ENCODE results near the gene EMC10. TPM values are rescaled to one million over a fixed set of nuclear protein-coding genes. Genes with fewer than 3 reads are reported as not detected.
A peak's percentile ranks its signal among the peaks of the same experiment; 100 is the strongest.

Gene EMC10
- total RNA-seq, 2 experiments from 2014 or later: 39.1 to 44.4 TPM

DNA sequence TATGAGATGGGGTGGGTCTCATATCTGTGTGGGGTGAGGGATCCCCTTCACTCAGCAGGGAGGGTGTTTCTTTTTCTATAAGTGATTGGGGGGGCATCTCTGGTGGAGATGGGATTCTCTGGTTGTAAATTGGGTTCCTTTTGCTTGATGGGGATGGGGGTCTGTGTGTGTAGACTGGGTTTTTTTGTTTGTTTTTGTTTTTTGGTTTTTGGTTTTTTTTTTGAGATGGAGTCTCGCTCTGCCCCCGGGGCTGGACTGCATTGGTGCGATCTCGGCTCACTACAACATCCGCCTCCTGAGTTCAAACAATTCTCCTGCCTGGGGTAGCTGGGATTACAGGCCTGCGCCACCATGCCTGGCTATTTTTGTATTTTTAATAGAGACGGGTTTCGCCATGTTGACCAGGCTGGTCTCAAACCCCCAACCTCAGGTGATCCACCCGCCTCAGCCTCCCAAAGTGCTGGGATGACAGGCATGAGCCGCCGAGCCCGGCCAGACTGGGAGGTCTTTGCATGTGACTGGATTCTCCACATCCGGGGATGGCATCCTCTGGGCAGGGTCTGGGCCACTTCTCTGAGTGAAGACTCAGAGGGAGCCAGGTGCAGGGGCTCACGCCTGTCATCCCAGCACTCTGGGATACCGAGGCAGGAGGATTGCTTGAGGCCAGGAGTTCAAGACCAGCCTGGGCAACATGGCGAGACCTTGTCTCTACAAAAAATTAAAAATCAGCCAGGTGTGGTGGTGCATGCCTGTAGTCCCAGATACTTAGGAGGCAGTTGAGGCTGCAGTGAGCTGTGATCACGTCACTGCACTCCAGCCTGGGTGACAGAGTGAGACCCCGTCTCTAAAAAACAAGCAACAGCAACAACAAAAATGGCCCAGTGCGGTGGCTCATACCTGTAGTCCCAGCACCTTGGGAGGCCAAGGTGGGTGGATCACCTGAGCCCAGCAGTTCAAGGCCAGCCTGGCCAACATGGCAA is 42.8 kb upstream of the EMC10 start:
- Histone ChIP-seq H3K36me3 (ENCODE audit: insufficient read depth, low read length) (peaks cover 11% of the 10 kb centered on the region), H3K9me2 (ENCODE audit: insufficient read depth, low read length) (no peaks in the 10 kb centered on the region), H3K9me3 (ENCODE audit: low read length) (no peaks in the 10 kb centered on the region), H2AFZ (ENCODE audit: low read length) (peak overlapping the region; percentile 45; the same call in 1 of the 2 replicates), H3K79me2 (ENCODE audit: insufficient read depth, low read depth, low read length) (no peaks in the 10 kb centered on the region), H4K20me1 (ENCODE audit: insufficient read depth, low read length) (no peaks in the 10 kb centered on the region), H3K4me2 (ENCODE audit: low read length) (peak overlapping the region; percentile 96), H3K4me1 (ENCODE audit: insufficient read depth, low read length, poor library complexity, severe bottlenecking) (peaks cover 81% of the 10 kb centered on the region), H3K4me3 (ENCODE audit: low read depth, low read length, poor library complexity, severe bottlenecking) (peak overlapping the region; percentile 68), H3K27ac (ENCODE audit: low read depth, low read length, poor library complexity, severe bottlenecking) (peak overlapping the region; percentile 87)
- no peak for TF ChIP-seq CTCF (conservative IDR thresholded peaks at IDR 0.05; ENCODE audit: low read length)
- TF ChIP-seq EZH2phosphoT487 (IDR thresholded peaks at IDR 0.05; ENCODE audit: borderline replicate concordance, low read depth, low read length): no peak
- intact Hi-C loops (cut with micrococcal nuclease; ENCODE audit: unreplicated experiment): loop anchor here (1.0 kb wide), 2 partner anchors 18 to 28 kb away; no protein-coding TSS in a partner anchor
- CTCF ChIA-PET (ENCODE audit: unreplicated experiment): no interaction called here
- POLR2A ChIA-PET: no interaction called here
- DNase-seq (ENCODE audit: low spot score): peak; percentile 55
- BruUV-seq (replicated peaks): no TSS peak

DNA sequence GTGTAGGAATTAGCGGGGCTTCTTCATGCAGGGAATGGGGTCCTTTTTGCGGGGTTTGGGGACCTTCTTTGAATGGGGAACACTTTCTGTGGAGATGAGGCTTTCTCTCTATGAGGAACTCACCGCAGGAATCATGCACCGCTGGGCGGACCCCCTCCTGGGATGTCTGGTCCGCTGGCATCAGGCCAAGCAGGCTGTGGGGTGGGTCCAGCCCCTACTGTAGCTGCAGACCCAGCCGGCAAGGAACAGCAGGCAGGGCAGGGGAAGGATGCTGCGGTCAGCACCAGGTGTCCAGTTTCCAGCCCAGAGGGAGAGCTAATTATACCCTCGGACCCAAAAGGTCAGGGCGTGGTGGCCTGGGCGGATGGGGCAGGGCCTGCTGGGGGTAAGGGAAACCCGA is 41.8 kb upstream of the EMC10 start:
- TF ChIP-seq CTCF (conservative IDR thresholded peaks at IDR 0.05; ENCODE audit: low read length): no peak
- TF ChIP-seq EZH2phosphoT487 (IDR thresholded peaks at IDR 0.05; ENCODE audit: borderline replicate concordance, low read depth, low read length): no peak
- DNase-seq (ENCODE audit: low spot score): peak; percentile 94
- intact Hi-C loops (cut with micrococcal nuclease; ENCODE audit: unreplicated experiment): loop anchor here (1.0 kb wide), 2 partner anchors 19 to 27 kb away; no protein-coding TSS in a partner anchor
- Histone ChIP-seq H4K20me1 (ENCODE audit: insufficient read depth, low read length) (no peaks in the 10 kb centered on the region), H3K9me3 (ENCODE audit: low read length) (no peaks in the 10 kb centered on the region), H3K27ac (ENCODE audit: low read depth, low read length, poor library complexity, severe bottlenecking) (peak overlapping the region; percentile 87), H3K9me2 (ENCODE audit: insufficient read depth, low read length) (no peaks in the 10 kb centered on the region), H2AFZ (ENCODE audit: low read length) (no peak overlapping the region), H3K36me3 (ENCODE audit: insufficient read depth, low read length) (0 out of 2 replicates have a peak, but pooled peaks cover under 1% of the 10 kb centered on the region), H3K79me2 (ENCODE audit: insufficient read depth, low read depth, low read length) (no peaks in the 10 kb centered on the region), H3K4me2 (ENCODE audit: low read length) (peak overlapping the region; percentile 96), H3K4me3 (ENCODE audit: low read depth, low read length, poor library complexity, severe bottlenecking) (peak overlapping the region; percentile 68), H3K4me1 (ENCODE audit: insufficient read depth, low read length, poor library complexity, severe bottlenecking) (peaks cover 70% of the 10 kb centered on the region)
- POLR2A ChIA-PET: no interaction called here
- BruUV-seq (replicated peaks): no TSS peak
- CTCF ChIA-PET (ENCODE audit: unreplicated experiment): no interaction called here

GRCh38 chr19:50435221-50435620 is 41.1 kb upstream of the EMC10 start:
- no peak for DNase-seq (ENCODE audit: low spot score)
- Histone ChIP-seq H3K4me2 (ENCODE audit: low read length) (peak overlapping the region; percentile 96), H3K27ac (ENCODE audit: low read depth, low read length, poor library complexity, severe bottlenecking) (peak overlapping the region; percentile 87), H3K4me3 (ENCODE audit: low read depth, low read length, poor library complexity, severe bottlenecking) (peak overlapping the region; percentile 68), H3K79me2 (ENCODE audit: insufficient read depth, low read depth, low read length) (no peaks in the 10 kb centered on the region), H3K9me2 (ENCODE audit: insufficient read depth, low read length) (no peaks in the 10 kb centered on the region), H4K20me1 (ENCODE audit: insufficient read depth, low read length) (no peaks in the 10 kb centered on the region), H3K36me3 (ENCODE audit: insufficient read depth, low read length) (no peaks in the 10 kb centered on the region), H3K4me1 (ENCODE audit: insufficient read depth, low read length, poor library complexity, severe bottlenecking) (peaks cover 65% of the 10 kb centered on the region), H3K9me3 (ENCODE audit: low read length) (no peaks in the 10 kb centered on the region), H2AFZ (ENCODE audit: low read length) (no peak overlapping the region)
- ChIA-PET POLR2A (no interaction called here), CTCF (ENCODE audit: unreplicated experiment) (no interaction called here)
- intact Hi-C loops (cut with micrococcal nuclease; ENCODE audit: unreplicated experiment): no loop called here
- TF ChIP-seq CTCF (conservative IDR thresholded peaks at IDR 0.05; ENCODE audit: low read length): no peak
- BruUV-seq (replicated peaks): no TSS peak
